ENCODE results near the gene CUEDC1.

- no peak for TF ChIP-seq CTCF (IDR thresholded peaks at IDR 0.05; ENCODE audit: insufficient read depth, low read length)
- TF ChIP-seq POLR2AphosphoS5 (IDR thresholded peaks at IDR 0.05; ENCODE audit: low read depth) = no peak
- no peak for TF ChIP-seq GABPA (IDR thresholded peaks at IDR 0.05; ENCODE audit: low read depth)
These were observed 11.0 kb upstream of the CUEDC1 start for GRCh38 chr17:57966246-57966645.

Data from HL-60 (cell line).